CD4-positive, alpha-beta T cell treated with Interleukin-21 for 1 hour (primary cell): Measurements from ENCODE around the gene PTPRF.
A peak's percentile ranks its signal among the peaks of the same experiment; 100 is the strongest.
"Not testable (repeated sequence)": the region's sequence is repeated elsewhere in the genome, so short reads cannot be mapped to it uniquely, and the experiment has no call there.

Source experiments
- DNase-seq: peaks from one replicate; pipeline ENCODE4 v3.0.0-alpha.2; 2020

The PTPRF gene

DNA sequence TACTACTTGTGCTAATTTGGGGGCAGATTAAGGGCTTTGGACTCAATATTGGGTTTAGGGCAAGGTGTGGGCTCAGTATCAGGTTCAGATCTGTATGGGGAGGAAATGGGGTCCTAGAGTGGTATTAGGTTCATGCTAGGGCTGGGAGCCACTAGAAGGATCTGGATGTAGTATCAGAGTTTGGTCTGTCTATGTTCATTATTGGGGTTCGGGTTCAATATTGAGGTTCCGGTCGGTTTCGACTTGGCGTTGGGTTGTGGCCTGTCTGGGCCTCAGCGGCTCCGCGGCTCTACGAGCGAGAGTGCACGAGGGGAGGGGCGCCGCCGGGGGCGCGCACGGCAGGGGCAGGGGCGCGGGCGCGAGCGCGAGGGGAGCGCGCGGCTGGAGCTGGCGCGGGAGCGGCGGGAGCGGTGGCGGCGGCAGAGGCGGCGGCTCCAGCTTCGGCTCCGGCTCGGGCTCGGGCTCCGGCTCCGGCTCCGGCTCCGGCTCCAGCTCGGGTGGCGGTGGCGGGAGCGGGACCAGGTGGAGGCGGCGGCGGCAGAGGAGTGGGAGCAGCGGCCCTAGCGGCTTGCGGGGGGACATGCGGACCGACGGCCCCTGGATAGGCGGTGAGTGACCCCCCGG lies at the start of gene PTPRF:
PTPRF (plus strand) TSS at position 401 of the 624 bp plus-strand sequence. CDS start 14,193 bp downstream, outside the sequence.
- peak; percentile 16 for DNase-seq

DNA sequence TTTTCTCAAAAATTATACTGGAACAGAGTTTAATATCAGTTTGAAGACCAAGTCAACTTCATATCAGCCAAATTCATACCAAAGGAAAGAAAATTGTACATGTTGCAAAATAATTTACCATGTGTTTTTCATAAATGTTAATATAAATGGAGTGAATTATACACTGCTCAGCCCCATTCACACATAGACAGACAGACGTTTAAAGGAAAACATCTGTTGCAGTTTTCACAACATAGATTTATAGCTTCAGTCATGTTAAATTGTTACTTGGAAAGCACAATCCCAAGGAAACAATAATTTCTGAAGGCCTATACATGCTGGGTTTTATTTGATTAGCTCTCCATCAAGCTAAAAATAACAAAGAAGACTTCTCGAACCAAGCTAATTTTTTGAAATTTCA lies 49.2 kb upstream of the PTPRF start:
- no peak for DNase-seq

DNA sequence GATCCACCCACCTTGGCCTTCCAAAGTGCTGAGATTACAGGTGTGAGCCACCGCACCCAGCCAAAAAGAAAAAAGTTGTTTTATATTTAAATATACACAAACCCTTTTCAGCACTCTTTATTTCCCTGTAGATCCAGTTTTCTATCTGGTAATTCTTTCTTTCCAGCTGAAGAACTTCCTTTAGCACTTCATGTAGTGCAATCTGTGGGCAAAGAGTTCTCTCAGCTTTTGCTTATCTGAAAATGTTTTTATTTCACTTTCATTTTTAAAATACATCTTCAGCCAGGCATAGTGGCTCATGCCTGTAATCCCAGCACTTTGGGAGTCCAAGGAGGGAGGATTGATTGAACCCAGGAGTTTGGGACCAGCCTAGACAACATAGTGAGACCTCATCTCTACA lies 48.5 kb upstream of the PTPRF start:
- no peak for DNase-seq

DNA sequence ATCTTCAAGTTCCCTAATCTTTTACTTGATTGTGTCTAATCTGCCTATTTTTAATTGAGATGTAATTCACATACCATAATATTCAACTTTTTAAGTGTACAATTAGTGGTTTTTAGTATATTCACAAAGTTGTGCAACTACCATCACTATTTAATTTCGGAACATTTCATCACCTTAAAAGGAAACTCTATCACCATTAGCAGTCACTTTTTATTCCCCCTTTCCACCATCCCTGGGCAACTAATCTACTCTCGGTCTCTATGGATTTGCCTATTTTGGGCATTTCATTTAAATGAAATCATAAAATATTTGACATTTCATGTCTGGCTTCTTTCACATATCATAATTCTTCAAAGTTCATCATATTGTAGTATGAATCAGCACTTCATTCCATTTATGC lies 46.3 kb upstream of the PTPRF start:
- no peak for DNase-seq

DNA sequence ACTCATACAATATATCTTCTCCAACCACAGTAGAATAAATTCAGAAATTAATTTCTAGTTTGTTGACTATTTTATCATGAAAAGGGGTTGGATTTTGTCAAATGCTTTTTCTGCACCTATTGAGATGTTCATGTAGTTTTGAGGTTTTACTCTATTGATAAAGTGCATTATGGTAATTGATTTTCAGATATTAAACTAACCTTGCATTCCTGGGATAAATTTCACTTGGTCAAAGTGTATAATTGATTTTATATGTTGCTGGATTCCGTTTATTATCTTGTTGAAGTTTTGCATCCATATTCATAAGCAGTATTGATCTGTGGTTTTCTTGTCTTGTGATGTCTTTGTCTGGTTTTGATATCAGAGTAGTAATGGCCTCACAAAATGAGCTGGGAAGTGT lies 42.5 kb upstream of the PTPRF start:
- no peak for DNase-seq

DNA sequence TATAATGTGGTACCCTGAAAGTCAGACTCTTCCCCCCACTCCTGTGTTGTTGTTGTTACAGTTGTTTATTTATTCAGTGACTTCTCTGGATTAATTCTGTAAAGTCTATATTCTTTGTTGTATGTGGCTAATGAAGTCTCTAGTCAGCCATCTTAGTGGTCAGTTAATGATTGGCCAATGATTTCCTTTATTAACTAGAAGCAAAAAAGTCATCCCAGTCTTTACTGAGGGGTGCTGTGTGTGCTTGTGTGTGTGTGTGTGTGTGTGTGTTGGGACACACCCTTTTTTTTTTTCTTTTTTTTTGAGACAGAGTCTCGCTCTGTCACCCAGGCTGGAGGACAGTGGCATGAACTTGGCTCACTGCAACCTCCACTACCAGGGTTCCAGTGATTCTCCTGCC lies 39.6 kb upstream of the PTPRF start:
- no peak for DNase-seq

DNA sequence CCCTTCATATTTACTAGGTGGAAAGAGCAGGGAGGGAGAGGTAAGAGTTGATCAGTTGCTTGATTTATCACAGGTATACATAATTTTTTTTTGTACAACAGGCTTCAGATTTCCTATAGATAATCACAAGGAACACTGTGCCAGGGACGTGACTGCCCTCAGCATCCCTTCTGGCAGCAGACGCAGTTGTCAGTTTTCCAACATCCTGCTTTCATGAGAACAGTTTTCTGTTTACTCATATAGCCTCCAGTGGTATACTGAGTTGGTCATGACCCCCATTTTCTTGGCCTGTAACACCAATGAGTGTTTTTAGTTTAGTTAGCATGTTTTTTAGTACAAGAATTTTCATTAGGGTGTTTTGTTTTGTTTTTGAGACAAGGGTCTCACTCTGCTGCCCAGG lies 37.9 kb upstream of the PTPRF start:
- no peak for DNase-seq

DNA sequence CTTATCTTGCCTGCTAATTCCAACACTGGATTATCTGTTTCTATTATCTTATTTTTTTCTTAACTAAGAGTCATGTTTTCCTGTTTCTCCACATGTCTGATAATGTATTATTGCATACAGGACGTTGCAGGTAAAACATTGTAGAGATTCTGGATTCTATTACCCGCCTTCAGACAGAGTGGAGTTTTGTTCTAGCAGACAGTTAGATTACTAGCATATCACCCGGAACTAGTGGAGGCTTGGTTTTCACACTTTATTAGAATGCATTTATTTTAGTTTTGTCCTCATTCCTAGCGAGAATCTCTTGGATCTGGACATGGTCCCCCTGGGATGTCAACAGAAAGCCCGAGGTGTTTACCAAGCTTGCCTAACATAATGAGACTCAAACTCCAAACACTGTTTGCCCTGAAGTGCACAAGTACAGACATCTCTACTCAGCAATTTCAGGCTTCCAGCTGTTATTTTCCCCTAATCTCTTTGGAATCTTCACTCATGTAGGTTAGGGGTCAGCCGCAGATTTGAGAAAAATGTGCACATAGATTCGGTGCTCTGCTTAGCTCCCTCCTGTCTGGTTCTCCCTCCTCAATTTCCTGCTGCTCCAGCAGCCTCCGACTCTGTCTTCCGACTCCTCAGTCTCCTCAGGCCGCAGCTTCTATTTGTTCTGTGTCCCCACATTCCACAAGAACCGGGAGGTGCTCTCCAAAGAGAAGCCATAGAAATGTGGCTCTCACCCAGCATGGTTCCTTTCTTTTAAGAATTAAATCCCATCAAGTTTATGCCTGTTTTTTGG lies 36.8 kb upstream of the PTPRF start:
- DNase-seq, result no peak

DNA sequence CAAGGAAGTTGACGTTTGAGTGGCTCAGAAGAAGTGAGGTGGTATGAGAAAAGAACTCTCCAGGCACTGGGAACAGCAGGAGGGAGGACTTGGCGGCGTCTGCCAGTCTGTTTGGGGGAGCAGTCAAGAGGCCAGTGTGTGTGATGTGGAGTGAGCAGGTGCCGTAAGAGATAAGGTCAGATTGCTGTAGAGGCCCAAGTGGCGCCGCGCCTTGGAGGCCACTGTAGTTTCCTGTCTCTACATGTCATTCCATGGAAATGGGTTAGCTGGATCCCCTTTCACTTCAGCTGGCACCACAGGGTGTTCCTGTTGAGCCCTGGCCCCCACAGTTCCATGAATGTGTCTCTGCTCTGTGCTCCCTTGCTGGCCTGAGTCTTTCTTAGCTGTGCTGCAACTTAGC lies 35.5 kb upstream of the PTPRF start:
- no peak for DNase-seq

DNA sequence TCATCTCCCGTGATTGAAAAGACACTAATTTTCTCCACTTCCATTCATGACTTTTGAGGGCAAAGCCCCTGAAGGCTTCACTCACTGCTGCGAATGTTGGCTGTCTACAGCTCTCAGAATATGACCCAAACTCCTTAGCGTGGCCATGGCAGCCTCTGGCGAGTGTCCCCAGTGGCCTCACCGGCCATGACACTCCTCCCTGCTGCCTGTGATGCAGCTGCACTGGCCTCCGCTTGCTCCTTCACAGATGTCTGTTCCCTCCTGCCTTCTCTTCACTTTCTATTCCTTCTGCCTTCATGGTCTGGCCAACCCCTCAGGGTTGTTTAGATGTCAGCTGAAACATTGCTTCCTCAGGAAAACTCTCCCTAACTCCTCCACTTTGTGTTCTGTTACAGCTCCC lies 30.8 kb upstream of the PTPRF start:
- DNase-seq, result no peak

DNA sequence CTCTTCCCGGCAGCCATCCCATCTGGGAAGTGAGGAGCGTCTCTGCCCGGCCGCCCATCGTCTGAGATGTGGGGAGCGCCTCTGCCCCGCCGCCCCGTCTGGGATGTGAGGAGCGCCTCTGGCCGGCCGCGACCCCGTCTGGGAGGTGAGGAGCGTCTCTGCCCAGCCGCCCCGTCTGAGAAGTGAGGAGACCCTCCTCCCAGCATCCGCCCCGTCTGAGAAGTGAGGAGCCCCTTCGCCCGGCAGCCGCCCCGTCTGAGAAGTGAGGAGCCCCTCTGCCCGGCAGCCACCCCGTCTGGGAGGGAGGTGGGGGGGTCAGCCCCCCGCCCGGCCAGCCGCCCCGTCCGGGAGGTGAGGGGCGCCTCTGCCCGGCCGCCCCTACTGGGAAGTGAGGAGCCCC lies 28.9 kb upstream of the PTPRF start:
- not testable (repeated sequence) for DNase-seq

DNA sequence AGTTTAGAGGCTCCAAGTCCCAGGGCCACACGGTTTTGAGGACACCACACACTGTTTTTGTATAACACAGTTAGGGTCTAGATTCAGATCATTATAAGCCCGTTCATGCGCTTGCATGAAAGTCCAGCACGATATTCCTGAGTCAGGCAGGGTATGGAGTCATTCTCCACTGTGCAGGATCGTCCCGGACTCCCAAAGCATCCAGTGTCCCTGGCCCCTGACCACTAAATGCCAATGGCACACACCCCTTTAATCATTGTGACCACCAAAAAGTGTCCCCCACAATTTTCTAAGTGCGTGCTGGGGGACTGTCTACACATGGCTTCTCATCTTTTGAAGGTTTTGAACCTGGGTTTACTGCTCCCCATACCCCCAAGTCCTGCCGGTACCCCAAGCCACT lies 27.1 kb upstream of the PTPRF start:
- DNase-seq, result no peak

DNA sequence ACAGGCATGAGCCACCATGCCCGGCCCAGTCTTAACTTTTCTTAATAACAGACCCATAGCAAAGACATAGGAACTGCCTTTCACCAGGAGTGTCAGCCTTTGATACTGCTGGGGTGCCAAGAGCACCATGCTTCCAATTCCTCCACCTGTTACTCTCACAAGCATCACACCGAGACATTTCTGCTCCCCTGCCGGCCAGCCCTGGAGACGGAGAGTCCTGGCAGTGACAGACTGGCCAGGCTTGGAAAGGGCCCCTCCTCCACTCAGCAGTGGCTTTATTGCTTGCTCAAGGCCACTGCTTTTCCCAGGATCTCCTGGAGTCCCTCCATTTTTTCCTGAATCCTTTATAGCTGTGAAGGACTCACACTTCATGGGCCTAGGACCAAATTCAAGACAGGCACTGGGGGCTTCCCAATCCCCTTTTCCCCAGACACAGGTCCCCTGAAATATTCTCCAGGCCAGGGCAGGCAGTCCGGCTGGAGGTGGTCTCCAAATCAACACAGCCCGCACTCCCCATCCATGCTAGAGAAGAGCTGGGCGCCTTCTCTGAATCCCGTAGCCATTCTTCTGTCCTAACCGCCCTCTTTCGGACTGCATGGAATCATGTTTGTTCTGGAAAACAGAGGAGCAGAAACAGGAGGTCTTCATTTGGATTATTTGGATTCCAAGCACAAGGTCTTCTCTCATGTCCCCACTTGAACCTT lies 25.5 kb upstream of the PTPRF start:
- DNase-seq, result no peak

DNA sequence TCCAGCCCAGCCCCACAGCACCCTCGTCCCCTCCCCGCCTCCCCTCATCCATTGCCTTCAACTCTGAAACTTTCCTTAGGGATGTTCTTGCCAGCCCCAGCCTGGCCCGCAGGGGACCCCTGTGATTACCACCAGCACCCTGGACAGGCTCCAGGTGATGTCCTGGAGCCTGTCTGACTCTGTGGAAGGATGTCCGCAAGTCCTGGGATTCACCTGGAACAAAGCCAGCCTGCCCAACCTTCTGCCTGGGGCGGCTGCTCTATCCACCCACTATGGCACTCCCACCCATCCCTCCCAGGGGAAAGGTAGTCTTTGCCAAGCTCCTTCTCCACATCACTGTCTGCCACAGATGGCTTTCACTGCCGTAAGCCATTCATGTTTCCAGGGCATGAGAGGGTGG lies 24.4 kb upstream of the PTPRF start:
- no peak for DNase-seq

DNA sequence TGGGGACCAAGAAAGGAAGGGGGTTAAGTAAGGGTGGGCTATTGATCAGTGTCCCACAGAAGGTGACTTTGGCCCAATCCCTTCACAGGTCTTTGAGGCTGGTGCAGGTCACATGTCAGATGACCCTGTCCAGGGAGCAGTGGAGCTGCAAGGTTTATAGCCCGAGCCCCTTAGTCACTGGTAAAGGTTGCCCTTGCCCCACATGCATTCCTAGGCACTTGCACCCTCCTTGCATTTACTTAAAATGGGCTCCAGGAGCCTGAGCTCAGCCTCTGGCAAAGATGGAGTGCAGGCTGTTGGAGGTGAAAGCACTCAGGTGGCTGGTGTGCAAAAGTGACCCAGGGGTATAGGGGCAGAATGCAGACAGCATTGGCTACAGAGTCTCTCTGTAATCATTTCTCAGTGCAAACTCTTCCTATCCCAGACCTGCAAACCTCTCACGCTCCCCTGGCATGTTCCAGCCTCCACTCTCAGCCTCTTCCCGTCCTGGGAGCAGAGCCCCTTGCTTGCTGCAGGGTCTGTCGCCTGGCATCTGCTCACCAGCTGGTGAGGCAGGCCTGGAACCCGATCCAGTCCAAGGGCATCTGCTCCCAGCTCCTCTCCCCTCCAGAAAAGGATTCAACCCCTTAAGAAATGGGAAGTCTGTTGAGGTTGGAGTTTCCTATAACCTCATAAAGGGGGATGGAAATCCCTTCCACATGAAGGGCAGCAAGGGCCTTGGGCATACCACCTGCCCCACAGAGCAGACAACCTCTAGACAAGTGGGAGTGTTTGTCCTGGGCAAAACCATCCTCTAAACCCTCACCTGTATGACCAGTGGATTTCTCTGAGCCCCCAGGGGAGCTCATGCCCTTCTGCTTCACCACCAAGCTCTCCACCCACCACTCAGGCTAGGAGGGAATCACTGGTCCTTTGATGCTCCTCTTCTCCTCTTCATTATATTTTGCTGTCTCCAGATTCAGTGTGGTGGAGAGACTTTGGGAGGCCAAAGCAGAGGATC lies 23.1 kb upstream of the PTPRF start:
- no peak for DNase-seq

DNA sequence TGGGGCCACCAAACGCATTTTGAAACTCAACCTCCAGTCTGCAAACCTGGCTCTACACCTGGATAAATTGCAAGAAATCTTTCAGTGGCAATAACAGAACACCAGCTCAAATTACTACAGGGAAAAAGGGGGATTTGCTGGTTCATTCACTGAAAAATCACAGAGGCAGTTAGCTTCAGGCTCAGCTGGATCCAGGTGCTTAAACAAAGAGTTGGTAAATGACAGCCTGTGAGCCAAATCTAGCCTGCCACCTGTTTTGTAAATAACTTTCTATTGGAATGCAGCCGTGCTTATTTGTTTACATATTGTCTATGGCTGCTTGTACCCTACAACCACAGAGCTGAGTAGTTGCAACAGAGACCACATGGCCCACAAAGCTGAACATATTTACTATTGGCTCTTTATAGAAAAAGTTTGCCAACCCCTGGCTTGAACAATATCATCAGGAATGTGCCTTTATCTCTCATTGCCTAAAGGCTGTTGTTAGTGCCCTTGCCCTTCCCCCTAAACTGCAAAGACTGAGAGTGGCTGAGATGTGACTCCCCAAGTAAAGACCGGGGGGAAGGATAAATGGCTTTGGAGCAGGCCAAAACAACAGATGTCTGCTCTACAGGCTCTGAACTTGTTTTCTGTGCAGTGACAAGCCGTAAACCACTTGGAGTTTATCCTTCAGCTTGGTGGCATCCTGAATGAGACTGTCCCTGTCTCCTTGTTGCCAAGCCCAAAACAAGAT lies 21.5 kb upstream of the PTPRF start:
- no peak for DNase-seq

DNA sequence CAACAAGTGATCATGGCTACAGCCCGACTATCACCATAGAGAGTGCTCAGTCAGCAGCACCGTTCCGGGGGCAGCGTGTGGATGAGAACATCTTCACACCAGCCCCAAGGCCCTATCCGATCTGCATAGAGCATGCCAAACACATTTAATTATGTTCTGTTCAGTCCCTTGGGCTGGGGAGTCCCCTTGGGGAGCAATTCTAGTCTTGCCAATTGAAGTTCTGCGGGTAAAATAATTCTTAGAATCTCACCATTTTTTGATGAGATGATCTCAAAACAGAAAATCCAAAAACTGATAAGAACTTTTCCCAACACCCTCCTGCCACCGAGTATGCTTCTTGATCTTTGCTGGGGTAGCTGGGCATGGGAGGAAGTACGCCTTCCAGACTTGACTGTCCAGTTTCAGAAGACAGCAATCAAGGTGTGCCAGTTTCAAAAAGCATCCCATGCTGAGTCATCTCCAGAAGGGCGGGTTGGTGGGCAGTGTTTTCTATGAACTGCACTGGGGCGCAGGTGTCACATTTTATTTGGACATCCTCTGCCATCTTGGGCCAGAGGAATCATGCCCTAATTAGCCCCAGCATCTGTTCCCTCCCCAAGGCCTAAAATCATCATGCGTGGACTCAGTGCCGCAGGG lies 20.8 kb upstream of the PTPRF start:
- no peak for DNase-seq

DNA sequence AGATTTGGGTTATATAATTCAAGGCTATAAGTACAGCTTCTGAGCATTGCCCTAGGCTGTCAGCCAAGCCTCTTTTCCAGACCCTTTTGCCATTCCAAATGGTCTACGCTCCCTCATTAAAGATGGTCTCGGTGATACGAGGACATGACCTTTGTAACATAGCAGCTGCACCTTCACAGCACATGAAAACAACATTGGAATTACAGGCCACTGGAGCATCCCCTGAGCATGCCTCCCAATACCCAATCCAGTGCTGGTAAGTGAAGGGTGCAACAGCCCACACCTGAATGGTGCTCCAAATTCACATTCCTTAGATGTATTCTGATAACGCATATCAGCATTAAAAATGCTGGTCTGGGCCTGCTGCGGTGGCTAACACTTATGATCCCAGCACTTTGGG lies 20.1 kb upstream of the PTPRF start:
- no peak for DNase-seq

DNA sequence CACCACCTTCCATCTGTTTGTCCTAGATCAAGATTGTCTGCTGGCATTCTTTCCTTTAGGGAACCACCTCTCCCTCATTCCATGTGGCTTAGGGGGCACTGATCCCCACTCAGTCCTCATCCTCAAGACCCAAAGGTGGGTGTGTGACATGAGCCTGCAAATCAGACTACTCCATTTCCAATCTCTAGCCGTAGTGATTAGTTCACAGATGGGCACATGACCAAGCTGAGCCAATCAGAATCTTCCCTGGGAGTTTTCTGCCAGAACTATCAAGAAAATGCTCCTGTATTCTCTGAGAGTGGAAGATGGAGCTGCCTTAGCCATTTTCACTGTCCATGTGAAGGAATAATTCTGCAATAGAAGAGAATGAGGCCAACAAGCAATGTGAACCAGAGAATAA lies 19.3 kb upstream of the PTPRF start:
- no peak for DNase-seq

DNA sequence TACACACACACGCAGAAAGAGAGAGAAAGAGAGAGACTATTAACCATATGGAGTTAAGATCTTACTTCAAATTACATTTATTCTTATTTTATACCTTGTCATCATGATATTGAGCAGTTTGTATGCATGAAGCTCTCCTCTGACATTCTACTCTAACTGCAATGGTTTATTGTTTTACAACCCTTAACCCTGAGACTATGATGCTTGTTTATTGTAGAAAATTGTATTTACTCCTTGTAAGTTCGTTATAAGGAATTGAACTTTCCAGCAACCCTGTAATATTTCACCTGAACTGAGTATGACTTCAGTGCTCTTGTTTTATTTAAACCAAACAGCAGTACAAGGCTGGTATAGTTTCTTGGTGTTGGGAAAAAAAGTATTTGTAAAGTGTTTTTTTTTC lies 18.6 kb upstream of the PTPRF start:
- no peak for DNase-seq

DNA sequence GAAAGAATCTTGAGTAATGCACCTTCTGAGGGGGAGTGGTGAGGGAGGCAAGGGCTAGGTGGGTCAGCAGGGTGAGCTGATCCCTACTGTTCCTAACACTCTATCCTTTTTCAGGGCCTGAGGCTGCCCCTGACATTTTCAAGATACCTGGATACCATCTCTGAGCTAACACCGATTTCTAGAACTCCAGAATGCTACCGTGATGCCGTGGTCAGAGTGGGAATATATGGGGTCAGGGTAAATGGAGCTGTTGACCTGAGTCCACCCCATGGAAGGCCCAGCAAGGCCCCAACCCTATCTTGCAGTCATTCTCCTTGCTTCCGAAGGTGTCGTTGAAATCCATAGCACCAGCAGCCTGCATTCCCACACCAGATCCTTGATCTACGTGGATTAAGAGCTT lies 18.0 kb upstream of the PTPRF start:
- no peak for DNase-seq
